Measurements from ENCODE around the gene C6orf136.

The C6orf136 gene

DNA sequence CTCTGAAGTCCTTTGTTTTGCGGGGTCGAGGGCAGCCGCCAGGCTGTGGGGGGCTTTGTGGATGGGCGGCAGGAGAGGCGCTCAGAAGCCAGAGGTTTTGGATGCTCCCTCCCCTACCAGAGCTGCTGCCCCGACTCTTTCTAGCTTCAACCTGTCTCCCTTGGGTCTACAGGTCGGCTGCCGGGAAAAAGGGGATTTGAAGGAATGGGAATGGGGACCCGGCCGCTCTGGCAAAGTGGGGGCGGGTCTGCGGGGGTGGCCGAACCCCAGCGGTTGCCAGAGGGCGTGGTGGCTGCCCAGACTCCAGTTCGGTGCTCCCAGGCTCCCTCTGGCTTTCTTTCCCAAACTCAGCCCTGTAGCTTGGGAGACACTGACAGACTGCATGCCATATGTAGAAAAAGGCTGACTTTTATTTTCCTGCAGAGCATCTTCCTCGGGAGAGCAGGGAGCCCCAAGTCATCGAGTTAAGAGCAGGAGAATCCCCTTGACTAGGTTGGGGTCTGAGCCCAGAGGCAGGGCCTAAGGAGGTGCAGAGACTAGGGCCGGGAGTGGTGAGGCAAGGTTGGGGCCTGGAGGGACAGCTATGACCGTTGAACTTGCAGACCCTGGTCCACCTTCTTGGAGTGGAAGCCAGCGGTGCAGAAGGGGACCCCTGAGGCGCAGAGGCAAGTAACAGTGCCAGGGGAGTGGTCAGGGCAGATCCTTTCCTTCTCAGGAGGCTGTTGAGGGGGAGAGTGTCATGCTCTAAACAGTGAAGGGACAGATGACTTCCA is 40.9 kb downstream of the C6orf136 start:
- no peak for DNase-seq

DNA sequence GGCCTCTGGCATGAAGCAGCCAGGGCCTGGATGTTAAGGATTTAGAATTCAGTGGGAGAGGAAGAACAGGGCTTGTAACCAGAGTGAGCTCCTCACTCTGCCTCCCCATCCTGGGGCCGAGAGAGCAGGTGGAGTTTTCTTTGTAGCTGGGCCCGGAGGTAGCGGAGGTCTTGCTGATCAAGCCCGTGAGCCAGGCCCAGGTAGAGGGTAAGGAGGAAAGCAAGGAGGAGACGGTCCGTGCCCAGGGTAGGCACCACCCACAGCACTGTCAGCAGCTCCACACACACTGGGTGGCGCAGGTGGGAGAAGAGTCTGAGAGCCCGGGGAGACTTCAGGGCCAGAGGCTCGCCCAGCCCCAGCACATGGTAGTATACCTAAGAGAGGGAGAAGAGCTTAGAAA is 41.6 kb downstream of the C6orf136 start:
- no peak for DNase-seq

DNA sequence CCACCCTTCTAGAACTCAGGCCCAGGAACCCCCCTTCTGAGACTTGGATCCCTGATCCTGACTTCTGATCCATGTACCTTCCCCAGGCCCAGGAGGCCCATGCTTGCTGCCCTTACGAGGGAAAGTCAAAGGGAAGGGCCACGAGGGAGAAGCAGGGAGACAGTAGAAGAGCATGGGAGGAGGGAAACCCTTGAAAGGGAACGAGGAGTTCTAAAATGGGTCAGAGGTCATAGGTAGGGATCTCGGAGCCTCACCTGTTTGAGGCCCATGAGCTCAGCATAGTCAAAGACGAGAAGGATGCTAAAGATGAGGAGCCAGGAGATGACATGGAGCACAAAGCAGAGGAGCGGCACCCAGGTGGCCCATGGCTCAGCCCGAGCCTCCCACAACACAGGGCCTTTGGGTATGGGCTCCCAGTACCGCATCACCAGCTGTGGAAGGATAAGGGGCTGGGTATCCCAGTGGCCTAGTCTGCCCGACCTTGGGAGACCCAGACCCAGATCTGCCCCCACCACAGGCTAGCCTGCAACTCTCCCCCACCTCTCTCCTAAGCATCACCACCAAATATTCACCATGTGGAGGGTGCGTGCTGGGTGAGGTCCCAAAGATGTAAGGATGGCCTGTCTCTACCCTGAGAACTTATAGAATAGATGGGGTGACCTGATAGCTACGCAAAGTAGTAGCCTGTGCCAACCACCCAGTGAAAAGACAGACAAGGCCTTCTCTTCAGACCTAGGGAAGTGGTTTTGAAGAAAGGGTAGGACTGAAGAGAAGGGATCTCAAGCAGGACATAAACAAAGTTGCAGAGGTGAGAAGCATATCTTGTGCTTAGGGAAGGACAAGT is 42.3 kb downstream of the C6orf136 start:
- no peak for DNase-seq

DNA sequence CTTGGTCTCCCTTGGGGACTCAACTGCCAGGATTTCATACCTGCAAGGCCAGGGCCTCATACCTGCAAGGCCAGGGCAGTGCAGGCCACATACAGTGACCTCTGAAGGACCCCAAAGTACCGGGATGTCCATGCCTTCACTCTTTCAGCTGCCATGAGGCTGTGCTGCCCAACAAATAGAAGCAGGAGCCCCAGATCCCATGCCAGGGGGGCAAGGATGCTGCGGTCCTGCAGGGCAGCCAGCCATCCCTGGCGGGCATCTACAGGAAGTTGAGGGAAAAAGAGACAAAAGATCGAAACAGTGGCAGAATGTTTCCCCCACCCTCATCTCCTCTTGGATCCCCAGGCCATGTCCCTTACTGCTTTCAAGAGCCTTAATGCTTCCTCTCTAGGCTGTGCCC is 43.1 kb downstream of the C6orf136 start:
- DNase-seq = no peak

DNA sequence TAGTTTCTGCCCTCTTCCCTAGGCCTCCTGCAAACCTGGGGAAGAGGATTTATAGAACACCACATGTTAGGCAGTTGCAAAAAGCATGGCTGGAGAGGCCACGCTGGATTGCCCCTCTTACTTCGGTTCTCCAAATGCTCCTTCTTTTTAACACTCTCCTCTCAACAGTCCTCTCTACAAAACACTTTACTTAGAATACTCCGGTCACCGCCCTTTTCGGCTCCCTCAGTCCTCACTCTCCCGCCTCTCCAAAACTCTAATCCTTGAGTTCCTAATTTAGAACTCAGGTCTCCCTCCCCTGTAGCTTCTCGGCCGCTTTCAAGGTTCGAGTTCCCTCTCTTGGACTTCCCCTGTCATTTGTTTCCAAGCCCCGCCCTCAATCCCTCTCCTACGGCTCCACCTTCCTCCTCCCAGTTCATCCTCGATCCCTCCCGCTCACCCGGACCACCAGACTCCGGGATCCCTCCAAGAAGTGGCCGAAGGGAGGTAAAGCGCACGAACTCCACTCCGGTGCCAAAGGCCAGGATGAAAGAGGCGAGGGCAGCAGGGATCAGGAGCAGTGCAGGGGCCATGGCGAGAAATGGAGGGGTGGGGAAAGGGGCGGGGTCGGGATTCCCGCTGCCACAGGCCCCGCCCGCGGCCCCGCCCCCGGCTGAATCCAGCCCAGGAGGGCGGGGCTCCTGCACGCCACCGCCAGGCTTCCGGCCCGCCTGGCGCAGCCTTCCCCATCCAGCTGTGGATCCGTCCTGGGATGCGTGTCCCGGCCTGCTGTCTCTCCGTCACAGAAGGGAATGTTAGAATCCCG is 43.7 kb downstream of the C6orf136 start, which contains the start of gene NRM:
Gene NRM (minus strand): TSS at position 582 of the 805 bp plus-strand sequence. CDS start 10 bp downstream, at position 572.
- DNase-seq = peak; percentile 60

DNA sequence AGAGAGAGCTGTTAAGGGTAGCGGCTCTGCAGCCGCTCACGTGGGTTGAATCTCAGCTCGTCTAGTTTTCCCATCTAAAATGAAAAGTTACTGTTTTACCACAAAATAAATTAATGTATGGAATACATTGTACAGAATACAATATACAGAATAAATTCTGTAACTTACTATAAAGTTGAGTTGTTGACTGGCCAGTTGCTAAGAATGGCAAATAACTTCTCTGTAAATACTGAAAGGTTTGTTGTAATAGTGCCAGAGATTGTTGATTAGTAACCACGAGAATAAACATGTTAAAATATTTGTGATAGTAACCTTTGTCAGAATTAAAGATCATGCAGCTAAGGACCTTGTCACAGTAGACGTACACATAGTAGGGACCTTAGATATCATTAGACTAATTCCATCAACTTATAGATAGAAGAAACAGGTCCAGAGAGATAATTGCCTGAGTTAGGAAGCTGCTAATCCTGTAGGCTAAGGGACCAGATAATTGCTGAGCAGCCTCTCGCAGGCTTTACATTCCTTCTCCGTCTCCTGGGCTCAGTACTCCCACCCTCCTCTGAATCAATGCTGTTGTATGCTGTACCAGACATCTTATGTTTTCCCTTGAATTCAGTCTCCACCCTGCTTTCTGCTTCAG is 44.4 kb downstream of the C6orf136 start:
- DNase-seq = no peak

DNA sequence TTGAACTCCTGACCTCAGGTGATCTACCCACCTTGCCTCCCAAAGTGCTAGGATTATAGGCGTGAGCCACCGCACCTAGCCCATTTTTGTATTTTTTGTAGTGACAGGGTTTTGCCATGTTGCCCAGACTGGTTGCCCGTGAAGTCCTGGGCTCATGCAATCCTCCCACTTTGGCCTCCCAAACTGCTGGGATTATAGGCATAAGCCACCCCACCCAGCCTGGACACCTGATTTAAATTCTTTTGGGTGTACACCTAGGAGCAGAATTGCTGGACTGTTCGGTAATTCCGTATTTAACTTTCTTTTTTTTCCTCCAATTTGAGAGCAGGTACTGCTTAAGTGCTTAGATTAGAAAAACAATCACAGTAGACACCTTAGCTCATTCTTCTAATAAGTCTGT is 49.5 kb downstream of the C6orf136 start:
- no peak for DNase-seq

DNA sequence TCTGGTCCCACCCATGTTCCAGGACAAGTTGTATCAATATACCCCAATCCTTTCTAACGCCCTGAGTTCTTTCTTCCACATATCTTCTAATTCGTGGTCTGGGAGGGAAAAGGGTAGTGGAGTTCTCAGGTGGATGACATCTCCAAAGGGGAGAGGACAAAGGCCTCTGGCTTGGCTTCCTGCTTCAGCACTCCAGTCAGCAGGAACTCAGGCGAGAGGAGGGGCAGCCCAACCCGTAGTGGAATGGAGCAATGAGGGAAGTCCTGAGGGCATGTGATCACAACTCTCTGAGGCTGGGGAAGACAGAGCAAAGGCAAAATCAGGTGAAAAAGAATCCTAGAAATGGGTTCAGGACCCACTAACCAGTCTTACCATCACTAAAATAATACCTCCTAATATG is 53.4 kb downstream of the C6orf136 start:
- no peak for DNase-seq

Data from activated T-cell treated with anti-CD3 and anti-CD28 coated beads for 4 hours (primary cell).